SK-N-SH (cell line): Measurements from ENCODE around the gene ABCB1. TPM values are rescaled to one million over a fixed set of nuclear protein-coding genes. Genes with fewer than 3 reads are reported as not detected.

Source experiments
- CTCF ChIA-PET: fragments of 300-600, 350-600 bp; formaldehyde crosslinking; extraction: SDS; loops from one replicate; lab custom pipeline; 2021; lab: Yijun Ruan, JAX
- POLR2A ChIA-PET: fragments of 350-600 bp; sonication (Branson Sonifier 250); formaldehyde crosslinking; extraction: SDS; loops from one replicate; lab custom pipeline; 2020; ENCODE audit warnings: antibody characterized with exemption, inconsistent platforms; lab: Yijun Ruan, JAX
- DNase-seq: peaks from one replicate; pipeline ENCODE4 v3.0.0; 2012
- H2AFZ ChIP-seq: fragments of 200-600 bp; sonication (generic); 2 replicates; pipeline ENCODE4 v1.8.1; 2016; ENCODE audit warnings: antibody characterized with exemption, mild to moderate bottlenecking, low read depth
- H3F3A ChIP-seq: fragments of 200-600 bp; sonication (generic); replicated peaks from 2 replicates; pipeline ENCODE3; 2016; ENCODE audit warnings: antibody characterized with exemption, mild to moderate bottlenecking; ENCODE audit not compliant: insufficient read depth
- H3K27ac ChIP-seq, 2 experiments: fragments of 200-500 bp in 1 of 2; fragments of 200-600 bp in 1 of 2; sonication (Bioruptor generic) in 1 of 2; sonication (generic), shearing (Covaris generic) in 1 of 2; 2 replicates each; pipeline versions ENCODE4 v1.5.1 to v1.6.1; 2014 to 2016; ENCODE audit warnings: low read depth in 2 of 2, inconsistent platforms in 1 of 2, low read length in 1 of 2, mild to moderate bottlenecking in 1 of 2, mixed read lengths in 1 of 2
- H3K27me3 ChIP-seq: fragments of 200-600 bp; sonication (generic), shearing (Covaris generic); 2 replicates; pipeline ENCODE4 v1.6.1; 2016; ENCODE audit warnings: mixed run types; ENCODE audit not compliant: insufficient read depth
- H3K36me3 ChIP-seq, 2 experiments: fragments of 200-500 bp in 1 of 2; fragments of 200-600 bp in 1 of 2; sonication (Bioruptor generic) in 1 of 2; sonication (generic) in 1 of 2; replicated peaks in 1 of 2; 2 replicates each; pipeline versions ENCODE3 to v1.5.1; 2014 to 2016; ENCODE audit warnings: low read length in 1 of 2, mild to moderate bottlenecking in 1 of 2; ENCODE audit not compliant: insufficient read depth in 2 of 2, control insufficient read depth in 1 of 2
- H3K4me1 ChIP-seq, 2 experiments: fragments of 200-500 bp in 1 of 2; fragments of 200-600 bp in 1 of 2; sonication (Bioruptor generic) in 1 of 2; sonication (generic), shearing (Covaris generic) in 1 of 2; 2 replicates each; pipeline versions ENCODE4 v1.5.1 to v1.6.1; 2014 to 2016; ENCODE audit warnings: low read depth in 1 of 2, low read length in 1 of 2, mixed run types in 1 of 2; ENCODE audit not compliant: insufficient read depth in 2 of 2, control insufficient read depth in 1 of 2
- H3K4me2 ChIP-seq: fragments of 200-600 bp; sonication (generic), shearing (Covaris generic); 2 replicates; pipeline ENCODE4 v1.6.1; 2017; ENCODE audit warnings: mixed run types
- H3K4me3 ChIP-seq, 2 experiments: fragments of 200-500 bp in 1 of 2; fragments of 200-600 bp in 1 of 2; sonication (Bioruptor generic) in 1 of 2; sonication (generic), shearing (Covaris generic) in 1 of 2; 2 replicates each; pipeline versions ENCODE4 v1.5.1 to v1.8.1; 2014 to 2016; ENCODE audit warnings: low read depth in 2 of 2, inconsistent platforms in 1 of 2, low read length in 1 of 2, mild to moderate bottlenecking in 1 of 2, mixed read lengths in 1 of 2, moderate library complexity in 1 of 2
- H3K79me2 ChIP-seq: fragments of 200-600 bp; sonication (generic); 2 replicates; pipeline ENCODE4 v1.8.1; 2017; ENCODE audit warnings: mild to moderate bottlenecking; ENCODE audit not compliant: insufficient read depth
- H3K9ac ChIP-seq: fragments of 200-600 bp; sonication (generic); 2 replicates; pipeline ENCODE4 v1.6.1; 2017; ENCODE audit warnings: mixed run types
- H3K9me2 ChIP-seq: fragments of 200-600 bp; sonication (generic); 2 replicates; pipeline ENCODE4 v1.6.1; 2017; ENCODE audit warnings: mixed run types
- H3K9me3 ChIP-seq: fragments of 200-600 bp; sonication (generic); 2 replicates; pipeline ENCODE4 v1.6.1; 2017; ENCODE audit warnings: mixed run types, mild to moderate bottlenecking, moderate library complexity
- H4K20me1 ChIP-seq: fragments of 200-600 bp; sonication (generic); 2 replicates; pipeline ENCODE4 v1.6.1; 2017; ENCODE audit warnings: mild to moderate bottlenecking, mixed run types; ENCODE audit not compliant: insufficient read depth
- CHD2 ChIP-seq: fragments of 150-350 bp; IDR thresholded peaks from 2 replicates; pipeline ENCODE4 v1.6.1; 2018; ENCODE audit warnings: low read length; ENCODE audit not compliant: partially characterized antibody
- CTCF ChIP-seq: fragments of 200-600 bp; sonication (generic); IDR thresholded peaks from 2 replicates; pipeline ENCODE4 v1.6.1; 2017; ENCODE audit warnings: antibody characterized with exemption, mild to moderate bottlenecking, moderate library complexity
- EP300 ChIP-seq, 2 experiments: IDR thresholded peaks; 2 replicates each; pipeline versions ENCODE4 v1.4.0 to v1.6.1; 2012; ENCODE audit warnings: borderline replicate concordance in 1 of 2, low read depth in 1 of 2, low read length in 1 of 2
- FOSL2 ChIP-seq: IDR thresholded peaks from 2 replicates; pipeline ENCODE4 v1.4.0; 2012; ENCODE audit warnings: low read depth, mild to moderate bottlenecking, moderate library complexity, borderline replicate concordance
- FOXM1 ChIP-seq: IDR thresholded peaks from 2 replicates; pipeline ENCODE4 v1.4.0; 2012; ENCODE audit warnings: low read depth, mild to moderate bottlenecking
- GABPA ChIP-seq: IDR thresholded peaks from 2 replicates; pipeline ENCODE4 v1.4.0; 2012; ENCODE audit warnings: low read depth, mild to moderate bottlenecking
- JUND ChIP-seq: IDR thresholded peaks from 2 replicates; pipeline ENCODE4 v1.4.0; 2012
- MXI1 ChIP-seq: IDR thresholded peaks from 2 replicates; pipeline ENCODE4 v1.6.1; 2012; ENCODE audit warnings: mild to moderate bottlenecking, low read depth, low read length, improper control_type of control experiment
- RAD21 ChIP-seq: IDR thresholded peaks from 2 replicates; pipeline ENCODE4 v1.6.1; 2012; ENCODE audit warnings: mild to moderate bottlenecking, low read length
- RCOR1 ChIP-seq: fragments of 150-350 bp; IDR thresholded peaks from 2 replicates; pipeline ENCODE4 v1.6.1; 2017; ENCODE audit warnings: antibody characterized with exemption, low read length
- SIN3A ChIP-seq: IDR thresholded peaks from 2 replicates; pipeline ENCODE4 v1.6.1; 2012; ENCODE audit warnings: low read depth, mild to moderate bottlenecking, low read length, moderate library complexity, borderline replicate concordance
- SMC3 ChIP-seq: IDR thresholded peaks from 2 replicates; pipeline ENCODE4 v1.6.1; 2012; ENCODE audit warnings: low read depth, low read length, improper control_type of control experiment
- TAF1 ChIP-seq: IDR thresholded peaks from 2 replicates; pipeline ENCODE4 v1.6.1; 2012; ENCODE audit warnings: low read depth, mild to moderate bottlenecking, low read length, moderate library complexity, borderline replicate concordance
- TEAD4 ChIP-seq: IDR thresholded peaks from 2 replicates; pipeline ENCODE4 v1.4.0; 2012; ENCODE audit warnings: mild to moderate bottlenecking, borderline replicate concordance; ENCODE audit not compliant: insufficient read depth
- WGBS: methylation state at CpG from one replicate; pipeline ENCODE4 v1.1.6; 2017; ENCODE audit warnings: low lambda C conversion rate; 5-methylcytosine and 5-hydroxymethylcytosine counted together
- polyA plus RNA-seq, 3 experiments: library from polyadenylated mRNA; depleted of rRNA; stranded (reverse); fragments of >200 nt; gene quantifications; 2 replicates each; pipeline ENCODE4 v1.2.3, GENCODE V29; 2012
- TF ChIP-seq, protein P1 (sequence below): IDR thresholded peaks from 2 replicates; pipeline ENCODE4 v1.4.0; 2012; ENCODE audit warnings: low read depth

Gene ABCB1
- polyA plus RNA-seq, 1 of the 3 experiments (the other 2 are of a cell fraction) = 2.0 TPM

- peak overlapping the region in 1 of 2 experiments; percentile 78; a peak in 2 of 4 replicates for H3K27ac ChIP-seq
- H3K4me1 ChIP-seq = peaks cover 0 to 27% of the 10 kb centered on the region in 2 experiments; a peak in 2 of 4 replicates
- H3K4me2 ChIP-seq = no peak overlapping the region
- H3K4me3 ChIP-seq = no peak overlapping the region
- TF ChIP-seq TAF1 (no peak), EP300 (IDR thresholded peaks at IDR 0.05; ENCODE audit: borderline replicate concordance in 1 of 2, low read depth in 1 of 2, low read length in 1 of 2) (0 out of 4 replicates have a peak, but pooled peaks of 1 of the 2 experiments have one; percentile 20)
- WGBS = 24% methylated on average over 4 of the region's 4 CpGs
- H2AFZ ChIP-seq = no peak overlapping the region
- H3K27me3 ChIP-seq = no peaks in the 10 kb centered on the region
- peaks cover 0 to 34% of the 10 kb centered on the region in 2 experiments for H3K36me3 ChIP-seq
- CTCF ChIA-PET = interaction anchor here (0.8 to 1.4 kb wide), 3 partner anchors 9 to 373 kb away, joined by 3 read pairs; no protein-coding TSS in a partner anchor
- no peaks in the 10 kb centered on the region for H3K79me2 ChIP-seq
- no peak for DNase-seq
- POLR2A ChIA-PET = no interaction called here
- no peaks in the 10 kb centered on the region for H4K20me1 ChIP-seq
- H3F3A ChIP-seq = no peaks in the 10 kb centered on the region
- H3K9me2 ChIP-seq = no peaks in the 10 kb centered on the region
- no peaks in the 10 kb centered on the region for H3K9me3 ChIP-seq
- no peak overlapping the region for H3K9ac ChIP-seq
Measured at GRCh38 chr7:87512906-87513305, 87.8 kb downstream of the ABCB1 start.

GRCh38 chr7:87511510-87511909 lies 89.2 kb downstream of the ABCB1 start:
- no peak overlapping the region for H3K4me3 ChIP-seq
- no peak overlapping the region for H2AFZ ChIP-seq
- H3K9me3 ChIP-seq = no peaks in the 10 kb centered on the region
- CTCF ChIA-PET = interaction anchor here (0.5 to 1.5 kb wide), 3 partner anchors 89 to 658 kb away, joined by 3 read pairs; partner anchors contain the start of gene ABCB1
- H4K20me1 ChIP-seq = no peaks in the 10 kb centered on the region
- 12% methylated on average over 1 of the region's 1 CpG for WGBS
- POLR2A ChIA-PET = no interaction called here
- H3K9me2 ChIP-seq = no peaks in the 10 kb centered on the region
- no peak for DNase-seq
- no peaks in the 10 kb centered on the region for H3F3A ChIP-seq
- TF ChIP-seq RCOR1 (no peak), CTCF (no peak), RAD21 (no peak), JUND (no peak), GABPA (no peak), CHD2 (no peak), SIN3A (no peak), FOSL2 (no peak), SMC3 (no peak), MXI1 (no peak), FOXM1 (no peak), TEAD4 (no peak)
- TF ChIP-seq, protein P1, sequence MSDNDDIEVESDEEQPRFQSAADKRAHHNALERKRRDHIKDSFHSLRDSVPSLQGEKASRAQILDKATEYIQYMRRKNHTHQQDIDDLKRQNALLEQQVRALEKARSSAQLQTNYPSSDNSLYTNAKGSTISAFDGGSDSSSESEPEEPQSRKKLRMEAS = no peak
- TF ChIP-seq, all 33 proteins: peak for 0
- Histone ChIP-seq H3K27ac (peak overlapping the region in 1 of 2 experiments; percentile 85; a peak in 2 of 4 replicates), H3K79me2 (no peaks in the 10 kb centered on the region), H3K36me3 (peaks cover 0 to 40% of the 10 kb centered on the region in 2 experiments), H3K4me1 (peaks cover 0 to 27% of the 10 kb centered on the region in 2 experiments; a peak in 2 of 4 replicates), H3K4me2 (no peak overlapping the region), H3K9ac (no peak overlapping the region), H3K27me3 (no peaks in the 10 kb centered on the region)
